Nephron progenitor cell (in vitro differentiated cells): Measurements from ENCODE around the gene DLG1.

ENCODE experiments used
- DNase-seq: peaks from one replicate; pipeline ENCODE4 v3.0.0; 2021
- H3K27ac Mint-ChIP-seq: 2 replicates; pipeline ENCODE4 v1.8.0; 2021; ENCODE audit warnings: mild to moderate bottlenecking, moderate library complexity, mixed read lengths
- H3K27me3 Mint-ChIP-seq: 2 replicates; pipeline ENCODE4 v1.8.0; 2021; ENCODE audit warnings: mild to moderate bottlenecking, low read depth, mixed read lengths; ENCODE audit not compliant: poor library complexity
- H3K36me3 Mint-ChIP-seq: 2 replicates; pipeline ENCODE4 v1.8.0; 2021; ENCODE audit warnings: low read depth, mixed read lengths
- H3K4me1 Mint-ChIP-seq: 2 replicates; pipeline ENCODE4 v1.8.0; 2021; ENCODE audit warnings: mixed read lengths
- H3K4me3 Mint-ChIP-seq: 2 replicates; pipeline ENCODE4 v1.8.0; 2021; ENCODE audit warnings: mild to moderate bottlenecking, moderate library complexity, mixed read lengths
- H3K9me3 Mint-ChIP-seq: 2 replicates; pipeline ENCODE4 v1.8.0; 2021; ENCODE audit warnings: mild to moderate bottlenecking, moderate library complexity, mixed read lengths
- TF ChIP-seq, protein P1 (sequence below): fragments of 200-600 bp; sonication (generic); IDR thresholded peaks from 2 replicates; pipeline ENCODE4 v1.5.0; 2021; ENCODE audit warnings: antibody characterized with exemption

DLG1 gene

DNA sequence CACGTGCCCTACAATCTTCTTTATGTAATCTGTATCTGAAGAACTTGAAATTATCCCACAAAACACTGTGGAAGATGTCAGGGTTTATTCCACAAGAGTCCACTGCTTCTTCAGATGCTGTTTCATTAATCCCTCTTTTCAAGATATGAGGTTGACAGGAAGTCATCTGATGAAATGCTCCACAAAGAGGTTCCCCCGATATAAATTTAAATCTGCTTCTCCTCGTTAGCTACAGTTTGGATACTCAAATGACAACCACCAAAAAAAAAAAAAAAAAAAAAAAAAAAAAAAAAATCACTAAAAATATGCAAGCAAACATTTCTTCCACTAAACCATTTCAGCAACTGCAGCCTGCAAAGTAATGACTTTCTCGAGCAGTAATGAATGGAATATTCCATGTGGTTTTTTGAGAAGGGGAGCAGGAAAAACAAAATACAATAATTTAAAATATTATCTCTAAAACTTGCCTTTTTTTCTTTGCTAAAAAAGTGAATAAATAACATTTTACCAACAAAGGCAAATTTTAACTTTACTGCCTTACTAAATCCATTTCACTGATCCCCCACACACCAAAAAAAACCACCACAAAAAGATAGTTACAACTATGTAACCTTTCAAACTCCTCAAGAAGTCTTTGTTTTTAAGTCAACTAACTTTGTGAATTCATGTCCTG is 37.8 kb downstream of the DLG1 start:
- Mint-ChIP-seq H3K27me3 (no peaks in the 10 kb centered on the region), H3K4me1 (peaks cover 53% of the 10 kb centered on the region), H3K36me3 (peaks cover 45% of the 10 kb centered on the region), H3K9me3 (no peaks in the 10 kb centered on the region), H3K4me3 (no peak overlapping the region), H3K27ac (peak overlapping the region; percentile 30)
- DNase-seq: no peak
- TF ChIP-seq, protein P1, sequence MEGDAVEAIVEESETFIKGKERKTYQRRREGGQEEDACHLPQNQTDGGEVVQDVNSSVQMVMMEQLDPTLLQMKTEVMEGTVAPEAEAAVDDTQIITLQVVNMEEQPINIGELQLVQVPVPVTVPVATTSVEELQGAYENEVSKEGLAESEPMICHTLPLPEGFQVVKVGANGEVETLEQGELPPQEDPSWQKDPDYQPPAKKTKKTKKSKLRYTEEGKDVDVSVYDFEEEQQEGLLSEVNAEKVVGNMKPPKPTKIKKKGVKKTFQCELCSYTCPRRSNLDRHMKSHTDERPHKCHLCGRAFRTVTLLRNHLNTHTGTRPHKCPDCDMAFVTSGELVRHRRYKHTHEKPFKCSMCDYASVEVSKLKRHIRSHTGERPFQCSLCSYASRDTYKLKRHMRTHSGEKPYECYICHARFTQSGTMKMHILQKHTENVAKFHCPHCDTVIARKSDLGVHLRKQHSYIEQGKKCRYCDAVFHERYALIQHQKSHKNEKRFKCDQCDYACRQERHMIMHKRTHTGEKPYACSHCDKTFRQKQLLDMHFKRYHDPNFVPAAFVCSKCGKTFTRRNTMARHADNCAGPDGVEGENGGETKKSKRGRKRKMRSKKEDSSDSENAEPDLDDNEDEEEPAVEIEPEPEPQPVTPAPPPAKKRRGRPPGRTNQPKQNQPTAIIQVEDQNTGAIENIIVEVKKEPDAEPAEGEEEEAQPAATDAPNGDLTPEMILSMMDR: no peak

DNA sequence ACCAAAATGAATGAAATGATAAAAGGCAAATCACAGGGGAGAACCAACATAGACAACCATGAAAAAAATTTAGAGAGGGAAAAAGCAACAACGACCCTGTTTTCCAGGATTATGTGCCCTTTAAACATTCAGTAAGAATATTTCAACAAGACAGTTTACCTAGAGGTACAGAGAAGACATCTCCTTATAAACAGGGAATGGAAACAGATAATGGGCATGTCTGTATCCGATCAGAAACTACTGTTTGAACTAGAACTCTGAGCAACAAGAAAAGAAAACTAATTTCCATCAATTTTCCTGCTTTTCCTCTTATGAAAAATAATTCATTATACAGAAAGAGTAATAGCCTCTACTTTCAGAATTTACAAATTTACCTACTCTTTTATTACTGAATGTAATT is 39.3 kb downstream of the DLG1 start:
- TF ChIP-seq, protein P1: no peak
- peaks cover 45% of the 10 kb centered on the region for H3K36me3 Mint-ChIP-seq
- H3K27me3 Mint-ChIP-seq: no peaks in the 10 kb centered on the region
- peaks cover 58% of the 10 kb centered on the region for H3K4me1 Mint-ChIP-seq
- no peaks in the 10 kb centered on the region for H3K9me3 Mint-ChIP-seq
- no peak overlapping the region for H3K4me3 Mint-ChIP-seq
- no peak for DNase-seq
- peak overlapping the region; percentile 16 for H3K27ac Mint-ChIP-seq

DNA sequence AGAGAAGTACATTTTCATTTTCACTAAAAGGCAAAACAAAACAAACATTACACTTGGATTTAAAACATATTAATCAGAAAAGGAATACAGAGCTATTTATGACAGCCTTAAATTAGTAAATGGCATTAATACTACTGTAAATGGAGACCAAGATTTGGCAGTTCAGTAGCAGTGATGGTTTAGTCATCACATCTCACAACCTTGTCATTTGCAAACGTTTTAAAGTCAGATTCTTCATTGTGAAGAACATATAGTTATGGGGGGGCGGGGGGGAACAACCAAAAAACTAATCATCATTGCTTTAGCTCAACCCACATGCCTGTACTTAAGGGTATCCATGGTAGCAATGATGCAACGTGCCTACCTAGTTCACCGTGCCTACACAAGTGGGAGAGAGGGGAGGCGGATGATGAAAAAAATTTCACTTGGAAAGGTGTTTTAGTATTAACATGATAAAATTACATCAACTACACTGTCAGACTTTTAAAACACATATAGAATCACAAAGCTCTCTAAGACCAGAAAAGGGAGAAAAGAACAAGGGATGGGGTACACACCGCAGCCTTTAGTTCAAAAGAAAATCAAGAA is 40.1 kb downstream of the DLG1 start:
- TF ChIP-seq, protein P1: no peak
- H3K36me3 Mint-ChIP-seq: peaks cover 41% of the 10 kb centered on the region
- DNase-seq: no peak
- no peaks in the 10 kb centered on the region for H3K27me3 Mint-ChIP-seq
- H3K4me3 Mint-ChIP-seq: no peak overlapping the region
- H3K4me1 Mint-ChIP-seq: peaks cover 61% of the 10 kb centered on the region
- no peak overlapping the region for H3K27ac Mint-ChIP-seq
- H3K9me3 Mint-ChIP-seq: no peaks in the 10 kb centered on the region

DNA sequence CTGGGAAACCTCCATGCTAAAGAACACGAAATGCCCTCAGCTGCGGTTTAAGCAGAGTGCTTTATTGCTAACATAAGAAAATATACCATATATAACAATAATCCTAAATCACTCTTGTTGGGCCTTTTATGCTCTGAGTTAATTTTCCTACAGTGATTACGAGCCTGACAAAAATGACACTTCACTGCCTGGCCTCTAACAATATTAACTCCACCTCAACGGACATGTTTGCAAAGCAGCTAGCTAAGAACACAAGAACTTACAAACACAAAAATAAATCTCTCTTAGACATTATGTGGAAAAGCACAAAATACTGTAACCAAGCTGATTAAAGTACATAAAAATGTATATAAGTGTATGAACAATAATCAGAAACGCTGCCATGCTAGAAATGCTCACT is 40.7 kb downstream of the DLG1 start:
- Mint-ChIP-seq H3K9me3 (peaks cover 1% of the 10 kb centered on the region), H3K27me3 (no peaks in the 10 kb centered on the region), H3K27ac (peak overlapping the region; percentile 85), H3K36me3 (peaks cover 41% of the 10 kb centered on the region), H3K4me1 (peaks cover 61% of the 10 kb centered on the region), H3K4me3 (no peak overlapping the region)
- TF ChIP-seq, protein P1: no peak
- no peak for DNase-seq

DNA sequence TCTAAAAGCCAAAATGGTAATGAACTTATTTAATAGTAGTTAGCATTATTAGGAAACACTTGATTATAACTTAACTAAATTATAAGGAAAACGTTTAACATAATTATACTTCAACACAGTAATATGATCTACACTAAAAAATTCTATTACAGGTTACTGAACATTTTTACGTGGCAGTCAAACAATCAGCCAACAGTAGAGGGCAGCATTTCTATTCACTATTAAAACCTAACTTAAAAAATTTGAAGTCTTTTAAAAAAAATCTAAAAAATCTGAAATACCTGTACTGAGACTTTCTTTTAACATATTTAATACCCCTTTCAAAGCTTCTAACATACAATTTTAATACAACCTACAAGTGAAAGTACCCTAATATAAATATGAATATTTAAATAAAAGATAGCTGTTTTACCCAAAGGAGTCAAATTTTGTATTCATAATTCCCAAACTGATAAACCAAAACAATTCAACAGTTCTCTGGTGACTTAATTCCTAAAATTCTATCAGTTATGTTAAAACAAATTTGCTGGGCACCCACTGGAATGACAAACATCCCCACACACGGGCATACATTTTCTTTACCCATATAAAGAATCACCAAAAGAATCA is 41.5 kb downstream of the DLG1 start:
- DNase-seq: peak; percentile 25
- no peak overlapping the region for H3K4me3 Mint-ChIP-seq
- H3K4me1 Mint-ChIP-seq: peaks cover 61% of the 10 kb centered on the region
- TF ChIP-seq, protein P1: peak; percentile 85
- peaks cover 9% of the 10 kb centered on the region for H3K9me3 Mint-ChIP-seq
- no peaks in the 10 kb centered on the region for H3K27me3 Mint-ChIP-seq
- peak overlapping the region; percentile 85 for H3K27ac Mint-ChIP-seq
- peaks cover 41% of the 10 kb centered on the region for H3K36me3 Mint-ChIP-seq
